ENCODE results near the gene CAST. TPM values are rescaled to one million over a fixed set of nuclear protein-coding genes. Genes with fewer than 3 reads are reported as not detected.

CAST gene
- total and polyA plus RNA-seq, 2 donors (not counting 3 experiments of a cell fraction or from before 2014, with no cell fraction given), result 33.7 to 194 TPM

DNA sequence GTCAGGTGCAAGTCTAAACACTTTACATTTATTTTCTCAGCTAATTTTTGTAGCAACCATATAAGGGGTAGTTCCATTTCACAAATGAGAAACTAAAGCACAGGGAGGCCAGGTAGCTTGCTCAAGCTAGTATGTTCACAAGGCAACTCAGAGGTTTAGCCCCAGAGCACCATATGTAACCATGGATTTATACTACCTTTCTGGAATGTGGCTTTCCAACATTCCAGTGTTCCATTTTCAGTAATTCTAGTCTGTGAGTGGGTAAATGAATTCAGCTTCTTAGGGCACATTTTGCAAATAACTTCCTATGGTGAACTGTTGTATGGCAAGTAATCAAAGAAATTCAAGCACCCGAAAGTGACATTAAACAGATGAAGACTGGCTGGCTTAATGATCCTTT, 25.0 kb upstream of the CAST start:
- H3K27ac ChIP-seq (ENCODE audit: insufficient read depth, low read depth, low read length), result no peak overlapping the region
- H3K4me3 ChIP-seq (replicated peaks in 1 of 3; ENCODE audit: insufficient read depth in 1 of 3, low read depth in 1 of 3, low read length in 3 of 3), result no peak overlapping the region
- H3K9ac ChIP-seq (replicated peaks; ENCODE audit: extremely low read depth, insufficient read depth, low read length), result no peak overlapping the region
- no peaks in the 10 kb centered on the region for H3K4me1 ChIP-seq (ENCODE audit: control insufficient read depth, extremely low read depth, insufficient read depth, low read length)
- H4K20me1 ChIP-seq (replicated peaks; ENCODE audit: control insufficient read depth, extremely low read depth, insufficient read depth, low read length), result no peaks in the 10 kb centered on the region
- H3K79me2 ChIP-seq (ENCODE audit: control insufficient read depth, insufficient read depth, low read length), result no peaks in the 10 kb centered on the region
- no peaks in the 10 kb centered on the region for H3K9me1 ChIP-seq (replicated peaks; ENCODE audit: control insufficient read depth, extremely low read depth, insufficient read depth, low read length)
- ChIA-PET CTCF (interaction anchor here (1.2 to 1.6 kb wide), 3 partner anchors 23 to 50 kb away, joined by 3 to 4 read pairs (median 3); no protein-coding TSS in a partner anchor), POLR2A (no interaction called here)
- no TSS peak for BruUV-seq (replicated peaks)
- H3K27me3 ChIP-seq (ENCODE audit: control insufficient read depth in 2 of 2, insufficient read depth in 2 of 2, low read length in 2 of 2), result no peaks in the 10 kb centered on the region
- intact Hi-C loops (cut with micrococcal nuclease) (no loop called here), dilution Hi-C loops (cut with MboI; ENCODE audit: extremely low pct_ligation_motif_present, low sequenced_read_pairs) (no loop called here)
- no peak overlapping the region for H2AFZ ChIP-seq (ENCODE audit: low read depth, low read length)
- H3K36me3 ChIP-seq (ENCODE audit: control insufficient read depth in 2 of 2, extremely low read depth in 1 of 2, insufficient read depth in 2 of 2, low read length in 2 of 2), result no peaks in the 10 kb centered on the region
- no peaks in the 10 kb centered on the region for H3K9me3 ChIP-seq (replicated peaks; ENCODE audit: control insufficient read depth, insufficient read depth, low read length)
- DNase-seq (ENCODE audit: low read depth, low spot score) (no peak), FAIRE-seq (no peak)
- H3K4me2 ChIP-seq (ENCODE audit: insufficient read depth, low read length), result no peak overlapping the region
- TF ChIP-seq POLR2A (IDR thresholded peaks at IDR 0.05; ENCODE audit: low read depth, low read length) (no peak), POLR2AphosphoS5 (IDR thresholded peaks at IDR 0.05; ENCODE audit: insufficient read depth, low read depth, low read length) (no peak), JUN (IDR thresholded peaks at IDR 0.05; ENCODE audit: borderline replicate concordance, insufficient read depth, insufficient read length, low read depth) (no peak), GATA2 (IDR thresholded peaks at IDR 0.05; ENCODE audit: insufficient read depth, insufficient read length, low read depth, low read length) (no peak), EZH2 (IDR thresholded peaks at IDR 0.05; ENCODE audit: borderline replicate concordance, low read depth, low read length, severe bottlenecking) (no peak), FOS (IDR thresholded peaks at IDR 0.05; ENCODE audit: borderline replicate concordance, insufficient read depth, low read length) (no peak), MYC (IDR thresholded peaks at IDR 0.05; ENCODE audit: low read depth, low read length) (no peak)
- TF ChIP-seq, protein P1, sequence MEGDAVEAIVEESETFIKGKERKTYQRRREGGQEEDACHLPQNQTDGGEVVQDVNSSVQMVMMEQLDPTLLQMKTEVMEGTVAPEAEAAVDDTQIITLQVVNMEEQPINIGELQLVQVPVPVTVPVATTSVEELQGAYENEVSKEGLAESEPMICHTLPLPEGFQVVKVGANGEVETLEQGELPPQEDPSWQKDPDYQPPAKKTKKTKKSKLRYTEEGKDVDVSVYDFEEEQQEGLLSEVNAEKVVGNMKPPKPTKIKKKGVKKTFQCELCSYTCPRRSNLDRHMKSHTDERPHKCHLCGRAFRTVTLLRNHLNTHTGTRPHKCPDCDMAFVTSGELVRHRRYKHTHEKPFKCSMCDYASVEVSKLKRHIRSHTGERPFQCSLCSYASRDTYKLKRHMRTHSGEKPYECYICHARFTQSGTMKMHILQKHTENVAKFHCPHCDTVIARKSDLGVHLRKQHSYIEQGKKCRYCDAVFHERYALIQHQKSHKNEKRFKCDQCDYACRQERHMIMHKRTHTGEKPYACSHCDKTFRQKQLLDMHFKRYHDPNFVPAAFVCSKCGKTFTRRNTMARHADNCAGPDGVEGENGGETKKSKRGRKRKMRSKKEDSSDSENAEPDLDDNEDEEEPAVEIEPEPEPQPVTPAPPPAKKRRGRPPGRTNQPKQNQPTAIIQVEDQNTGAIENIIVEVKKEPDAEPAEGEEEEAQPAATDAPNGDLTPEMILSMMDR (IDR thresholded peaks at IDR 0.05; ENCODE audit: extremely low read depth in 1 of 2, insufficient read depth in 1 of 2, low read depth in 1 of 2, low read length in 2 of 2), result no peak
- TF ChIP-seq, protein P2, sequence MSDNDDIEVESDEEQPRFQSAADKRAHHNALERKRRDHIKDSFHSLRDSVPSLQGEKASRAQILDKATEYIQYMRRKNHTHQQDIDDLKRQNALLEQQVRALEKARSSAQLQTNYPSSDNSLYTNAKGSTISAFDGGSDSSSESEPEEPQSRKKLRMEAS (IDR thresholded peaks at IDR 0.05; ENCODE audit: insufficient read depth, insufficient read length), result no peak

Data from endothelial cell of umbilical vein (primary cell).